22Rv1 (cell line): ENCODE data around the gene PRDM16.

Experiments used
- H3K27ac ChIP-seq: fragments of 450-650 bp; 2 replicates; pipeline ENCODE4 v1.5.1; 2017
- CTCF ChIP-seq: fragments of 450-650 bp; IDR thresholded peaks from 2 replicates; pipeline ENCODE4 v1.5.1; 2017; ENCODE audit warnings: mild to moderate bottlenecking
- ZFX ChIP-seq: fragments of 450-650 bp; IDR thresholded peaks from 2 replicates; pipeline ENCODE4 v1.6.1; 2017; ENCODE audit warnings: antibody characterized with exemption, borderline replicate concordance

The PRDM16 gene

DNA sequence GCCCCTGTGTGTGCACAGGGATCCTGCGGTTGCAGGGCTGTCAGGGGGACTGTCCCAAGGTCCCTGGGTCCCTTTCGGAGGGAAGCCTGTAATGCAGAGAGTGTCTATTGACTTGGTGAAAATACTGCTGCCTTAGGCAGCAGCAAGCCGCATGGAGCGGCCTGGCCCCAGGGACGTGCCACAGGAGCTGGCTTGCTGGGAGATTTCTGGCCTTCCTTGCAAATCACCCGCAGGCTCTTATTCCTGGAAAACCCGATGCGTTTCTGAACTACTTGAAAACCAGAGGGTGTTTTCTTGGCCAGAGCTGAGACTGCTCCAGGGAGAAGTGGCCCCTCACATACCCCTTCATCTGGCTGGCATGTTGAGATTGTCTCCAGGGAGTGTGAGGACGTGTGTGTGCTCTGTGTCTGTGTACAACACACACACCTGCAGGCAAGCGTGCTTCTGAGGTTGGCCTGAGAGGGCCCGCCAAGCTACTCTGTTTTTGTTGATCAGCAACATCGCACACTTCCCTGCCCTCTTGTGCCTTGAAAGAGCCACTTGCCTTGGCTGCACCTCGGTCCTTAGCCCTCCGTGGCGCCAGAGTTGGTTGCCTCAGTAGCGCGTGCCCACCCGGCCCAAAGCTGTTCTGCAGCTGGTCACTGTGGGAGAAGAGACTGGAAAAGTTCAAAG is 10.5 kb downstream of the PRDM16 start:
- no peak for TF ChIP-seq ZFX
- TF ChIP-seq CTCF: no peak

GRCh38 chr1:3080053-3080955 is 11.3 kb downstream of the PRDM16 start:
- no peak overlapping the region for H3K27ac ChIP-seq
- no peak for TF ChIP-seq CTCF
- TF ChIP-seq ZFX: no peak

More for the DNA sequence above, 10.5 kb downstream of the PRDM16 start:
- H3K27ac ChIP-seq: no peak overlapping the region

DNA sequence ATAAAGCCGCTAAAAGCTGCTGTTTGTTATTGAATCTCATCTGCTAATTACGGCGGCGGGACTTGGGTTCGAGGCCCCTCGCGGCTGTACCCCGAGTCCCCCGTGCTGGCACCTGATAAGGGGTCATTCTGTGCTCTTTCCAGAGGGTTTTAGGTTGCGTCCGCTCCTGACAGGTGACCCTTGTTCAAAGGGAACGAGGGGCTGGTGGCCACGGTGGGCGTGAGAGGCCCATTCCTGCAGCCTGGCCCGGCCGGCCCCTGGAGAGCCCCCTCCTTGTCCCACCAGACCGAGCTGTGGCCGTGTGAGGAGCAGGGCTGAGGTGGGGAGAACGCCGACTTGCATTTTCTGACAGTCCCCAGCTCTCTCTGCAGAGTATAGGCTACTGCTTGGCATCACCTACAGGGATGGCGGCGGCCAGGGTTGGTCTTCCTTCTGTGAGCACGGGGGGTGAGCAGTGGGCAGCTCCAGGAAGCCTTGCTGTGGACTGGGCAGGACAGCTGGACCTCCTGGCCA is 12.2 kb downstream of the PRDM16 start:
- H3K27ac ChIP-seq: no peak overlapping the region
- TF ChIP-seq CTCF: no peak
- no peak for TF ChIP-seq ZFX

- no peak overlapping the region for H3K27ac ChIP-seq
- TF ChIP-seq CTCF: no peak
- no peak for TF ChIP-seq ZFX
Measured at GRCh38 chr1:3082051-3082450, 13.0 kb downstream of the PRDM16 start.

- TF ChIP-seq ZFX (no peak), CTCF (no peak)
- H3K27ac ChIP-seq: no peak overlapping the region
Measured at GRCh38 chr1:3082571-3083516, 13.8 kb downstream of the PRDM16 start.

DNA sequence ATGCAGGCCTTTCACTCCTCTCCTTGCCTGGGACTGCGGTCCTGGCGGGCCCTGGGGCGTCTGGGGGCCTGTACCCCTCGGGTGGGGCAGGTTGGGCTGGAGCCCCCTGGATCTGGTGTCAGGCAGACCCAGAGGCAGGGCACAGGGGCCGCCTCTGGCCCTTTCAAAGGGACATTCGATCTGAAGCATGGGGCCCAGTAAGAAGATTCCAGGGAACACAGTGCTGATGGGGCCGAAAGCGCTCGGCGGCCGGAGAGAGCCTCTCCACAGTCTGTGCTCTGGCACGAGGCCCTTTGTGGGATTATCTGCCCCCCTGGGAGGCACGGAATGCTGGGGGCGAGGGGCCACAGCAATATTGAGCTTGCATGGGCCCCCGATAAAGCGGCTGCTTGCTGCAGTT is 15.2 kb downstream of the PRDM16 start:
- no peak overlapping the region for H3K27ac ChIP-seq
- TF ChIP-seq CTCF: no peak
- no peak for TF ChIP-seq ZFX
